Measurements from ENCODE around the gene TAMALIN. TPM values are rescaled to one million over a fixed set of nuclear protein-coding genes. Genes with fewer than 3 reads are reported as not detected.

Gene TAMALIN
- total RNA-seq: 16.6 and 19.0 TPM in 2 replicates

GRCh38 chr12:52006726-52007157, at the start of gene TAMALIN:
TAMALIN (plus strand) TSS chr12:52006946; CDS start chr12:52007020, 74 bp downstream.

GRCh38 chr12:52050758-52051541, 44.2 kb downstream of the TAMALIN start, which contains the start of gene NR4A1:
NR4A1 (plus strand) TSS chr12:52051442; CDS start chr12:52054329, 2,887 bp downstream.

Other genes starting within 250 kb of the TAMALIN start
- gene FIGNL2, start 158.2 kb upstream of the TAMALIN start, total RNA-seq: 0.24 and 0.56 TPM in 2 replicates
- 0.44 TPM in 1 of 2 replicates, not detected in the other for gene ANKRD33, start 118.8 kb upstream of the TAMALIN start, total RNA-seq
- gene ACVRL1, start 99.4 kb upstream of the TAMALIN start, total RNA-seq: 187 and 199 TPM in 2 replicates
- 23.4 and 24.1 TPM in 2 replicates for gene ACVR1B, start 55.2 kb upstream of the TAMALIN start, total RNA-seq
- gene NR4A1, start 44.5 kb downstream of the TAMALIN start, total RNA-seq: 2.1 and 4.4 TPM in 2 replicates
- 33.1 and 45.5 TPM in 2 replicates for gene ATG101, start 63.0 kb downstream of the TAMALIN start, total RNA-seq
- gene SMIM41, start 72.8 kb downstream of the TAMALIN start, total RNA-seq: not detected in 2 replicates
- gene KRT80, start 185.1 kb downstream of the TAMALIN start, total RNA-seq: 0.12 and 0.24 TPM in 2 replicates
- 3.4 and 6.3 TPM in 2 replicates for gene KRT7, start 226.3 kb downstream of the TAMALIN start, total RNA-seq